GM15510 (cell line): ENCODE results near the gene SLC35G4.

Experiments used
- POLR2A ChIP-seq: IDR thresholded peaks from 3 replicates; pipeline ENCODE4 v1.6.1; 2011; ENCODE audit warnings: borderline replicate concordance; ENCODE audit not compliant: insufficient read length; ENCODE audit errors: extremely low read depth

The SLC35G4 gene

DNA sequence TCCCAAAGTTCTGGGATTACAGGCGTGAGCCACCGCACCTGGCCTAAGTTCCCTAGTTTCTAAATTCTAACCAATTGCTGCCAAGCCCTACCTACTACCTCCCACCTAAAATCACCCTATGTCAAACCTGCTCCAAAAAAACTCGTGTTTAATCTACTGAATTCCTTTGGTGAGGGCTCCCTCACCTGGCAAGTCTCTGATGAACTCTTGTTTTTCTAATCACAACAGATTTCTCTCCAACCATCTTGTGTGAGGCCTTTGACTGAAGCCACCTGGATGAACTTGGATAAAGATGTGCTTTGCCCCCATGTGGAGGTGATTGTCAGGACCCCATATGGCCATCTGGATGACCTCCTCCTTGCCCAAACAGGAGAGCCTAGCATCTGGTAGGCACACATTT is 17.4 kb upstream of the SLC35G4 start:
- no peak for TF ChIP-seq POLR2A

- TF ChIP-seq POLR2A, result no peak
These were observed 9.1 kb upstream of the SLC35G4 start for GRCh38 chr18:11600321-11600720.

DNA sequence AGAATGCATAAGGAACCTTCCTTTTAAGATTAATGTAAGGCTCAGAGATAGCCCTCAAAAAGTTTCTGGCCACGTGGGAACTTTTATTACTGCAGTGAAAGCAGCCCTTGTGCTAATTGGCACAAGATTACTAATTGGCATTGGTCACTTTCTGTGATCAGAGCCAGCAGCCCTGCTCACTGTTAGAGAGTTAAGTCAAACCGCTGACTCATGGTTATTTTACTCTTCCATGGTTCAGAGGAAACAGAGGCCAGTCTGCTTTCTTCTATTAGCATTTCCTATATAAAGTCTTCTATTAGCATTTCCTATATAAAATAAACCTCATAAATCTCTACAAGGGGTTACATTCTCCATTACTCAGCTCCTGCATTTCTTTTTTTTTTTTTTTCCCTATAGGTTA is 1.5 kb upstream of the SLC35G4 start:
- no peak for TF ChIP-seq POLR2A

DNA sequence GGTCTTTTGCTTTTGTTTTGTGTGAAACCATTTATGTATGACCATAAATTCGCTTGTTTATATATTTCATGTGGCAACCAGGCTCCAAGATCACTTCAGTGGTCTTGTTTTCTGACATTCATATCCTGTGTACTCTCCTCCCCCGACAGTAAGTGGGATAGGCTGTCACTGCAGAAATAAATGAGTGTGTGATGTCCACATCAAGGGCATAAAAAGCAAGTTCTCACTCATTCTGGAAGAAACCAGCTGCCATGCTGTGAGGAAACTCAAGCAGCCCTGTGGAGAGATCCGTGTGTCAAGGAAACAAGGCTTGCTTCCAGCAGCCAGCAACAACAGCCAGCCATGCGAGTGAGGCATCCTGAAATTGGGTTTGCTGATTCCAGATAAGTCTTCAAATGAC is 40.4 kb downstream of the SLC35G4 start:
- no peak for TF ChIP-seq POLR2A

DNA sequence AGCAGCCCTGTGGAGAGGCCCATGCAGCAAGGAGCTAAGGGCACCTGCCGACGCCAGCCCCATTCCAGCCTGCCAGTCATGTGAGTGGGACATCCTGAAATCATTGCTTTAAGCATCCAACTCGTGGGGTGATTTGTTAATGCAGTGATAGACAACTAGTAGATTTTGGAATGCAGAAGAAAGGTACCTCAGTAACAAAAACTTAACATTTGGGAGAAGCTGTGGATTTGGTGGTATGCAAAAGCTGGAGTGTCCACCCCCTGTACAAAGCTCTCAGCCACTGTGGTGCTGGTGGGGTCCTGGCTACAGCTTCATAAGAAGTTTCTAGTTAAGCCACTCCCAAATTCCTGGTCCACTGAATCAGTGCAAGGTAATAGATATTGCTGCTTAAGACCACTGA is 42.5 kb downstream of the SLC35G4 start:
- TF ChIP-seq POLR2A, result no peak

DNA sequence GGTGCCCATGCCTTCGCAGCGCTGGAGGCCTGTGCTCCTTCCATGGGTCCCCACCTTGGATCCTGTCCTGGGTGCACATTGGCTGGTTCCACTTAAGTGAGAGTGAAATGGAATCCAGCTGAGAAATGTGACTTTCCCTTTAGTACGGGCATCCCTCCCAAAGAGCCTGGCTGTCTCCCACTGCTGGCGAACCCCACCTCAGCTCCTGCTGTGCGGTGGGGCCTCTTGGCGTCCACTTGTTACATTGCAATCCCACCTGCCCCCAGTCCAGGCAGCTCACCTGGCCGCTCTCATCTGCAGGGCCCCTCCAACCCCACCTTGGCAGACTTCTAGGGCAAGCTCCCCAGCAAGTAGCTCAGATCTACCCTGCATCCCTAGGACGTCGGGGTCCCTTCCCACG is 44.1 kb downstream of the SLC35G4 start:
- TF ChIP-seq POLR2A, result no peak

DNA sequence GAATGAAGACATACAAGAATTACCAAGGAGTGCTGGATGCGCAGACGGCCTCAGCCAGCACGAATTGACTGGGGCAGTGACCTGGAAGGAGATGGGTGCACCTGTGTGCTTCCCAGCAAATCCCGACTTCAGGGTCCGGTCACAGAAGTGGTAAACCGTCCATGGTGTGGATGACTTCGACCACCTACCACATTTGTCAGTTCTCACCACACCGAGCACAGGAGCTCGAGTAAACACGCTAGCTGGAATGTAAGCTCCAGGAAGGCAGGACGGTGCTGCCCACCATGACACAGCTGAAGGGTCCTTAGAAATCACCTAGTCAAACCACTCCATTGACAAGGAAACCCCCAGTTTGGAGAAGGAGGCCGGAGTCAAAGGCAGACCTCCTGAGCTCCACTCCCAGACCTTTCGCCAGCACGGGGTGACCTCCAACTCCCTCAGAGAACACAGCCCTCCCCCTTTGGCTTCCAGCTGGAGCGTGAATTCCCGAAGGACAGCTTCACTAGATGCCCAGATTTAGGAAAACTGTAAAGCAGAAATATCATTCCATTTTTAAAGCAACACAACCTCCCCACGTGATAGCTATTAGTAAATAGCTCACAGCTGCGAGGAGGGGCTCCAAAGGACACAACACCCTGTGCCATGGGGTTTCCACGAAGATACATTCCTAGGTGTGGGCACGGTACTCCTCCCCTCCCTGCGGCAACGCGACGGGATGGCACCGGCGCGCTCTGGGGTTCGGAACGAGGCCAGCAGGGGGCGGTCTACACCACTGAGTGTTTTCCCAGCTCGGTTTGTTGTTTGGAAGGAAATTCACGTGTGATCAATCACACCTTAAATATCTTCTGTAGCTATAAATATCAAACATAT is 45.6 kb downstream of the SLC35G4 start:
- no peak for TF ChIP-seq POLR2A

GRCh38 chr18:11655606-11655932 is 46.2 kb downstream of the SLC35G4 start:
- TF ChIP-seq POLR2A, result no peak

- no peak for TF ChIP-seq POLR2A
These were observed 47.8 kb downstream of the SLC35G4 start for GRCh38 chr18:11657152-11657551.

DNA sequence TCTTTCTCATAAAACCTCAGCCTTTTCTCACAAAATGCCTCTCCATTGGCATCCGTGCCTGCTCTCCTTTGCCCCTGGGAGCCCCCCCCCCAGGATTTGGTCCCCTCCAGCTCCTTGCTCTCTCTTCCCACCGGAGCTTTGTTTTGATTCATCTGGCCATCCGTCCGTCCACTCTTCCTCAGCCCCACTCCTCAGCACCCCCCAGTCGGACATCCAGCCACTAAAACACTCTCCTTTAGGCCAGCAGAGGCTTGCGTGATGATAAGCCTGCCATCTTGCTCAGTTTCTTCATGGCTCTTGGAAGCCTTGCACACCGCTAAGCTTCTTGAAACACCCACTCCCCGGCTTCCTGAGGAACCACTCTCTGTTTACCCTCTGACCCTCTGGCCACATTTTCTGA is 48.2 kb downstream of the SLC35G4 start:
- no peak for TF ChIP-seq POLR2A

- TF ChIP-seq POLR2A, result no peak
These were observed 48.6 kb downstream of the SLC35G4 start for GRCh38 chr18:11658019-11658418.

- TF ChIP-seq POLR2A, result no peak
These were observed 49.6 kb downstream of the SLC35G4 start for GRCh38 chr18:11658989-11659388.
